Gastroesophageal sphincter (tissue), 3 donors: ENCODE measurements around the gene OLFML2A.

ENCODE experiments used
- CTCF ChIP-seq, 4 experiments: fragments of 200-600 bp in 2 of 4; fragments of 450-650 bp in 2 of 4; sonication (generic) in 1 of 4; IDR thresholded peaks; one replicate each; pipeline ENCODE4 v1.5.1; 2017 to 2019; ENCODE audit warnings: antibody characterized with exemption in 4 of 4, mild to moderate bottlenecking in 2 of 4, moderate library complexity in 2 of 4
- POLR2A ChIP-seq, 2 donors: fragments of 450-650 bp; IDR thresholded peaks; one replicate each; pipeline ENCODE4 v1.6.1; 2017; ENCODE audit warnings: antibody characterized with exemption in 2 of 2, mild to moderate bottlenecking in 2 of 2, moderate library complexity in 1 of 2

- no peak for TF ChIP-seq CTCF (IDR thresholded peaks at IDR 0.05)
- TF ChIP-seq POLR2A (IDR thresholded peaks at IDR 0.05) = no peak
Measured at GRCh38 chr9:124797343-124798103, 20.6 kb downstream of the OLFML2A start.
